Measurements from ENCODE around the gene PEX11G. TPM values are rescaled to one million over a fixed set of nuclear protein-coding genes. Genes with fewer than 3 reads are reported as not detected.

PEX11G gene
- total RNA-seq, 2 experiments from 2014 or later: not detected

DNA sequence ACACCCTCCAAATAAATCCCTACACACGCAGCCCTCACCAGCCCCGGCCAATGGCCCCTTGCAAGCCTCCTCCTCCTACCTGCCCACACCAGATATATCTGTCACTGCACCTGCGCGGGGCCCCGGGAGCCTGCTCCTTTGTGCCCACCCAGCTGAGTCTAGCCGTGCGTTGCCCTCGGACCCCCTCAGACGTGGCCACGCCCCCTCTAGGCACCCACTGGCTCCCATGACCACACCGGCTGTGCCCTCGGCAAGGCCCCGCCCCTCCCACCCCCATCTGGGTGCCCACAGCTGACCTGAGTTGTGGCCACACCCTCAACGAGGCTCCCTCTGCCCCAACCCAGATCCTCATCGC is 40.4 kb upstream of the PEX11G start:
- Histone ChIP-seq H3K27ac (ENCODE audit: low read depth in 1 of 2, low read length in 2 of 2) (no peak overlapping the region), H3K4me1 (ENCODE audit: insufficient read depth, low read length) (peaks cover 11% of the 10 kb centered on the region), H3K9me3 (ENCODE audit: control insufficient read depth in 1 of 2, insufficient read depth in 1 of 2, low read length in 2 of 2) (no peaks in the 10 kb centered on the region), H3K27me3 (ENCODE audit: control insufficient read depth in 1 of 2, insufficient read depth in 2 of 2, low read length in 2 of 2) (no peaks in the 10 kb centered on the region), H3K36me3 (ENCODE audit: insufficient read depth, low read length) (peaks cover 9% of the 10 kb centered on the region), H3K4me3 (ENCODE audit: low read length) (no peak overlapping the region)
- ATAC-seq (ENCODE audit: poor library complexity): no peak
- Mint-ChIP-seq H3K27ac (no peak overlapping the region), H3K4me3 (no peak overlapping the region), H3K4me1 (ENCODE audit: low read depth) (peaks cover 6% of the 10 kb centered on the region), H3K36me3 (ENCODE audit: low read depth) (peaks cover 11% of the 10 kb centered on the region), H3K9me3 (no peaks in the 10 kb centered on the region), H3K27me3 (no peaks in the 10 kb centered on the region)
- intact Hi-C loops (cut with DNase I, micrococcal nuclease): no loop called here
- ChIA-PET POLR2A (no interaction called here), CTCF (no interaction called here)
- TF ChIP-seq, protein P1, sequence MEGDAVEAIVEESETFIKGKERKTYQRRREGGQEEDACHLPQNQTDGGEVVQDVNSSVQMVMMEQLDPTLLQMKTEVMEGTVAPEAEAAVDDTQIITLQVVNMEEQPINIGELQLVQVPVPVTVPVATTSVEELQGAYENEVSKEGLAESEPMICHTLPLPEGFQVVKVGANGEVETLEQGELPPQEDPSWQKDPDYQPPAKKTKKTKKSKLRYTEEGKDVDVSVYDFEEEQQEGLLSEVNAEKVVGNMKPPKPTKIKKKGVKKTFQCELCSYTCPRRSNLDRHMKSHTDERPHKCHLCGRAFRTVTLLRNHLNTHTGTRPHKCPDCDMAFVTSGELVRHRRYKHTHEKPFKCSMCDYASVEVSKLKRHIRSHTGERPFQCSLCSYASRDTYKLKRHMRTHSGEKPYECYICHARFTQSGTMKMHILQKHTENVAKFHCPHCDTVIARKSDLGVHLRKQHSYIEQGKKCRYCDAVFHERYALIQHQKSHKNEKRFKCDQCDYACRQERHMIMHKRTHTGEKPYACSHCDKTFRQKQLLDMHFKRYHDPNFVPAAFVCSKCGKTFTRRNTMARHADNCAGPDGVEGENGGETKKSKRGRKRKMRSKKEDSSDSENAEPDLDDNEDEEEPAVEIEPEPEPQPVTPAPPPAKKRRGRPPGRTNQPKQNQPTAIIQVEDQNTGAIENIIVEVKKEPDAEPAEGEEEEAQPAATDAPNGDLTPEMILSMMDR (IDR thresholded peaks at IDR 0.05): no peak
- peak in 1 of 14 experiments; percentile 39 for DNase-seq

DNA sequence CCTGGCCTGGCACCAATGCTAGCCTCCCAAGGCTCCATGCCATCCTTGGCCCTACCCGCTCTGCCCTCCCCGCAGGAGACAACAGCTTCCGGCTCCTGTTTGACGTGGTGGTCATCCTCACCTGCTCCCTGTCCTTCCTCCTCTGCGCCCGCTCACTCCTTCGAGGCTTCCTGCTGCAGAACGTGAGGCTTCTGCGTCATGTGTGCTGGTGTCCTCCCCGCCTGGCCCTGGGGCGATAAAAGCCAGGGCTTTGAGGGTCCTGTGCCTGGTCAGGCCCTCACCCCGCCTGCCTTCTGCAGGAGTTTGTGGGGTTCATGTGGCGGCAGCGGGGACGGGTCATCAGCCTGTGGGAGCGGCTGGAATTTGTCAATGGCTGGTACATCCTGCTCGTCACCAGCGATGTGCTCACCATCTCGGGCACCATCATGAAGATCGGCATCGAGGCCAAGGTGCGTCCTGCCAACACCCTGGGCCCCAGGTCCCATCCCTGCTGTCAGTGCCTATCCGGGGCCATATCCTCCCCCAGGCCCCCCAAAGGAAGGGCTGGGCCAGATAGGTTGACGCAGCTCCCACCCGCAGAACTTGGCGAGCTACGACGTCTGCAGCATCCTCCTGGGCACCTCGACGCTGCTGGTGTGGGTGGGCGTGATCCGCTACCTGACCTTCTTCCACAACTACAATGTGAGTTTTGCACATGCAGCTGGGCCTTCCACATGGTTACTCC is 39.8 kb upstream of the PEX11G start:
- Mint-ChIP-seq H3K4me1 (ENCODE audit: low read depth) (peaks cover under 1% of the 10 kb centered on the region), H3K9me3 (no peaks in the 10 kb centered on the region), H3K27me3 (no peaks in the 10 kb centered on the region), H3K27ac (no peak overlapping the region), H3K36me3 (ENCODE audit: low read depth) (peaks cover 11% of the 10 kb centered on the region), H3K4me3 (no peak overlapping the region)
- ATAC-seq (ENCODE audit: poor library complexity) (no peak), DNase-seq (no peak)
- intact Hi-C loops (cut with DNase I, micrococcal nuclease): no loop called here
- Histone ChIP-seq H3K9me3 (ENCODE audit: control insufficient read depth in 1 of 2, insufficient read depth in 1 of 2, low read length in 2 of 2) (no peaks in the 10 kb centered on the region), H3K4me3 (ENCODE audit: low read length) (no peak overlapping the region), H3K36me3 (ENCODE audit: insufficient read depth, low read length) (peaks cover 9% of the 10 kb centered on the region), H3K27ac (ENCODE audit: low read depth in 1 of 2, low read length in 2 of 2) (no peak overlapping the region), H3K27me3 (ENCODE audit: control insufficient read depth in 1 of 2, insufficient read depth in 2 of 2, low read length in 2 of 2) (no peaks in the 10 kb centered on the region), H3K4me1 (ENCODE audit: insufficient read depth, low read length) (peaks cover 8% of the 10 kb centered on the region)
- TF ChIP-seq, protein P1 (IDR thresholded peaks at IDR 0.05): no peak
- ChIA-PET POLR2A (no interaction called here), CTCF (no interaction called here)

DNA sequence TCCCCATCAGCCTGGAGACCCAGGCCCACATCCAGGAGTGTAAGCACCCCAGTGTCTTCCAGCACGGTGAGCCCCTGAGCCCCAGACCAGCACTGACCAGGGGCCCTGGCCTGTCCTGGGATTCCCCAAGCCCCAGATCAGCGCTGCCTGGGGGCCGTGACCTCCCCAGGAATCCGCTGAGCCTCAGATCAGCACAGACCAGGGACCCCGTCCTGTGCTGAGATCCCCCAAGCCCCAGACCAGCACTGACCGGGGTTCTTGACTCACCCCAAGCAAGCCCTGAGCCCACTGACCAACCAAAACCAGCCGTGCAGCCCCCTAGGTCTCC is 39.3 kb upstream of the PEX11G start:
- DNase-seq: no peak
- no peaks in the 10 kb centered on the region for H3K9me3 ChIP-seq (ENCODE audit: control insufficient read depth in 1 of 2, insufficient read depth in 1 of 2, low read length in 2 of 2)
- H3K4me3 ChIP-seq (ENCODE audit: low read length): no peak overlapping the region
- no peak for ATAC-seq (ENCODE audit: poor library complexity)
- H3K36me3 Mint-ChIP-seq (ENCODE audit: low read depth): peaks cover 11% of the 10 kb centered on the region
- ChIA-PET CTCF (no interaction called here), POLR2A (no interaction called here)
- intact Hi-C loops (cut with DNase I, micrococcal nuclease): no loop called here
- H3K27ac ChIP-seq (ENCODE audit: low read depth in 1 of 2, low read length in 2 of 2): no peak overlapping the region
- H3K4me1 ChIP-seq (ENCODE audit: insufficient read depth, low read length): peaks cover 8% of the 10 kb centered on the region
- H3K27me3 Mint-ChIP-seq: no peaks in the 10 kb centered on the region
- no peak overlapping the region for H3K27ac Mint-ChIP-seq
- peaks cover 9% of the 10 kb centered on the region for H3K36me3 ChIP-seq (ENCODE audit: insufficient read depth, low read length)
- peaks cover 4% of the 10 kb centered on the region for H3K4me1 Mint-ChIP-seq (ENCODE audit: low read depth)
- no peaks in the 10 kb centered on the region for H3K9me3 Mint-ChIP-seq
- H3K27me3 ChIP-seq (ENCODE audit: control insufficient read depth in 1 of 2, insufficient read depth in 2 of 2, low read length in 2 of 2): no peaks in the 10 kb centered on the region
- H3K4me3 Mint-ChIP-seq: no peak overlapping the region
- TF ChIP-seq, protein P1 (IDR thresholded peaks at IDR 0.05): no peak

All from CD4-positive, alpha-beta T cell (primary cell).